Ishikawa (cell line): Measurements from ENCODE around the gene SPON1.

Experiments used
- CEBPB ChIP-seq: IDR thresholded peaks from 2 replicates; pipeline ENCODE4 v1.6.1; 2012
- CREB1 ChIP-seq: IDR thresholded peaks from 2 replicates; pipeline ENCODE4 v1.6.1; 2012; ENCODE audit warnings: low read depth
- EGR1 ChIP-seq: IDR thresholded peaks from 2 replicates; pipeline ENCODE4 v1.6.1; 2012
- EP300 ChIP-seq: IDR thresholded peaks from 2 replicates; pipeline ENCODE4 v1.6.1; 2012; ENCODE audit warnings: borderline replicate concordance
- FOXM1 ChIP-seq: IDR thresholded peaks from 2 replicates; pipeline ENCODE4 v1.6.1; 2012; ENCODE audit warnings: low read depth, borderline replicate concordance
- MAX ChIP-seq: IDR thresholded peaks from 2 replicates; pipeline ENCODE4 v1.6.1; 2012
- NFIC ChIP-seq: IDR thresholded peaks from 2 replicates; pipeline ENCODE4 v1.6.1; 2012
- RAD21 ChIP-seq: IDR thresholded peaks from 2 replicates; pipeline ENCODE4 v1.6.1; 2012; ENCODE audit warnings: low read depth
- TAF1 ChIP-seq: IDR thresholded peaks from 2 replicates; pipeline ENCODE4 v1.6.1; 2012; ENCODE audit warnings: low read depth, mild to moderate bottlenecking
- TCF12 ChIP-seq: IDR thresholded peaks from 2 replicates; pipeline ENCODE4 v1.6.1; 2012; ENCODE audit warnings: low read depth
- TEAD4 ChIP-seq: IDR thresholded peaks from 2 replicates; pipeline ENCODE4 v1.6.1; 2012
- YY1 ChIP-seq: IDR thresholded peaks from 2 replicates; pipeline ENCODE4 v1.6.1; 2012; ENCODE audit warnings: low read depth
- ZBTB7A ChIP-seq: IDR thresholded peaks from 2 replicates; pipeline ENCODE4 v1.6.1; 2012; ENCODE audit warnings: low read depth
- TF ChIP-seq, protein P1 (sequence below): IDR thresholded peaks from 2 replicates; pipeline ENCODE4 v1.6.1; 2012; ENCODE audit warnings: low read depth, mild to moderate bottlenecking
- TF ChIP-seq, protein P2 (sequence below): IDR thresholded peaks from 2 replicates; pipeline ENCODE4 v1.6.1; 2012

SPON1 gene

DNA sequence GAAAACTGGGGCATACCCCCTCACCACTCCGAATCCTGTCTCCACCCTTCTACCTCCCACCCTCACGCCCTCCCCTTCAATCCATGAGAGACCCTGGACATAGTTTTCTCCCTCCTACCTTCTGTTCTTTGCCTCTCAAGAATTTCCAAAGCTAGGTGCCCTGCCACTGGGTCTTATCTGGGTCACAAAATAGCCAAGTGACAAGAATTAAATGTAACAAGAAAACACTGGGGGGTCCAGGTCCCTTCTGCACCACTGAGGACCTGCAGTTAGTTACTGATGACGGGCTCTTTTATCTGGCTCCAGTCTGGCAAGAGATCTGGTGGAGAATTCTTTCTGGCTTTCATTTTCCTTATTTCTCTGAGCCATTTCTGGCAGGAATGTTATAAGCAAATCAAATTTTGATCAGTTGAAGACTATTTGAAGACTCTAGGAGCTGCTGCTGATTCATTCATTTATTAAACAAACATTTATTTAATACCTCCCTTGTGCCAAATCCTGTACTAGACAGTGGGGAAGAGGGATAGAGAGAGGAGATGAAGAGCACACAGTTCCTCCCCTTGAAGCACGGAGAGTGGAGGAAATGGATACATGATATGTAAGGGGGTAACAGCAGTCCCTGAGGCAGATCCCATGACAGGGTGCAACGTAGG is 261.2 kb downstream of the SPON1 start:
- TF ChIP-seq TAF1: no peak
- TF ChIP-seq MAX: no peak
- no peak for TF ChIP-seq NFIC
- TF ChIP-seq YY1: no peak
- TF ChIP-seq ZBTB7A: no peak
- no peak for TF ChIP-seq FOXM1
- TF ChIP-seq CEBPB: no peak
- no peak for TF ChIP-seq EP300
- TF ChIP-seq EGR1: no peak
- TF ChIP-seq TCF12: no peak
- TF ChIP-seq, protein P1, sequence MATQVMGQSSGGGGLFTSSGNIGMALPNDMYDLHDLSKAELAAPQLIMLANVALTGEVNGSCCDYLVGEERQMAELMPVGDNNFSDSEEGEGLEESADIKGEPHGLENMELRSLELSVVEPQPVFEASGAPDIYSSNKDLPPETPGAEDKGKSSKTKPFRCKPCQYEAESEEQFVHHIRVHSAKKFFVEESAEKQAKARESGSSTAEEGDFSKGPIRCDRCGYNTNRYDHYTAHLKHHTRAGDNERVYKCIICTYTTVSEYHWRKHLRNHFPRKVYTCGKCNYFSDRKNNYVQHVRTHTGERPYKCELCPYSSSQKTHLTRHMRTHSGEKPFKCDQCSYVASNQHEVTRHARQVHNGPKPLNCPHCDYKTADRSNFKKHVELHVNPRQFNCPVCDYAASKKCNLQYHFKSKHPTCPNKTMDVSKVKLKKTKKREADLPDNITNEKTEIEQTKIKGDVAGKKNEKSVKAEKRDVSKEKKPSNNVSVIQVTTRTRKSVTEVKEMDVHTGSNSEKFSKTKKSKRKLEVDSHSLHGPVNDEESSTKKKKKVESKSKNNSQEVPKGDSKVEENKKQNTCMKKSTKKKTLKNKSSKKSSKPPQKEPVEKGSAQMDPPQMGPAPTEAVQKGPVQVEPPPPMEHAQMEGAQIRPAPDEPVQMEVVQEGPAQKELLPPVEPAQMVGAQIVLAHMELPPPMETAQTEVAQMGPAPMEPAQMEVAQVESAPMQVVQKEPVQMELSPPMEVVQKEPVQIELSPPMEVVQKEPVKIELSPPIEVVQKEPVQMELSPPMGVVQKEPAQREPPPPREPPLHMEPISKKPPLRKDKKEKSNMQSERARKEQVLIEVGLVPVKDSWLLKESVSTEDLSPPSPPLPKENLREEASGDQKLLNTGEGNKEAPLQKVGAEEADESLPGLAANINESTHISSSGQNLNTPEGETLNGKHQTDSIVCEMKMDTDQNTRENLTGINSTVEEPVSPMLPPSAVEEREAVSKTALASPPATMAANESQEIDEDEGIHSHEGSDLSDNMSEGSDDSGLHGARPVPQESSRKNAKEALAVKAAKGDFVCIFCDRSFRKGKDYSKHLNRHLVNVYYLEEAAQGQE: no peak
- no peak for TF ChIP-seq TEAD4
- TF ChIP-seq, protein P2, sequence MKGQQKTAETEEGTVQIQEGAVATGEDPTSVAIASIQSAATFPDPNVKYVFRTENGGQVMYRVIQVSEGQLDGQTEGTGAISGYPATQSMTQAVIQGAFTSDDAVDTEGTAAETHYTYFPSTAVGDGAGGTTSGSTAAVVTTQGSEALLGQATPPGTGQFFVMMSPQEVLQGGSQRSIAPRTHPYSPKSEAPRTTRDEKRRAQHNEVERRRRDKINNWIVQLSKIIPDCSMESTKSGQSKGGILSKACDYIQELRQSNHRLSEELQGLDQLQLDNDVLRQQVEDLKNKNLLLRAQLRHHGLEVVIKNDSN: no peak
- no peak for TF ChIP-seq CREB1
- no peak for TF ChIP-seq RAD21

GRCh38 chr11:14224395-14224794 is 261.9 kb downstream of the SPON1 start:
- TF ChIP-seq CREB1 (no peak), RAD21 (no peak), TEAD4 (no peak), ZBTB7A (no peak), EP300 (no peak), EGR1 (no peak), TAF1 (no peak)
- TF ChIP-seq, protein P2: no peak
- TF ChIP-seq, protein P1: no peak

DNA sequence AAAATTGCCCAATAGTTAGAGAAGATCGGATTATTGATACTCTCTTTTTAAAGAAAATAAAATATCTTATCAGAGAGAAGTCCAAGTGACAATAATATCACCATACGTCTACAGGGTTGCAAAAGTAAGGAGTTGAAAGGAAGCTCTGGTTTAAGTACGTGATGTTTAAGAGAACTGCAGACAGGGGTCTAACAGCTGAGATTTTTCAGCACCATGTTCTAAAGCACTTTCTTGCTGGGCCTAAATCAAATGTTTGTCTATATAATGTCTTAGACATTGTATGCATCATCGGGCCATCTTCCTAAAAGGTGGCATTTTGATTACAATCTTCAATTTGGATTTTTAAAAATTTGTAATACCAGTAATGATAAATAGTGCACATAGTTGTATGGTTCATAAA is 263.1 kb downstream of the SPON1 start:
- TF ChIP-seq, protein P1: no peak
- no peak for TF ChIP-seq TCF12
- no peak for TF ChIP-seq EP300
- no peak for TF ChIP-seq TAF1
- no peak for TF ChIP-seq RAD21
- no peak for TF ChIP-seq ZBTB7A
- TF ChIP-seq MAX: no peak
- TF ChIP-seq CEBPB: no peak
- no peak for TF ChIP-seq FOXM1
- TF ChIP-seq NFIC: no peak
- no peak for TF ChIP-seq YY1
- TF ChIP-seq TEAD4: no peak

DNA sequence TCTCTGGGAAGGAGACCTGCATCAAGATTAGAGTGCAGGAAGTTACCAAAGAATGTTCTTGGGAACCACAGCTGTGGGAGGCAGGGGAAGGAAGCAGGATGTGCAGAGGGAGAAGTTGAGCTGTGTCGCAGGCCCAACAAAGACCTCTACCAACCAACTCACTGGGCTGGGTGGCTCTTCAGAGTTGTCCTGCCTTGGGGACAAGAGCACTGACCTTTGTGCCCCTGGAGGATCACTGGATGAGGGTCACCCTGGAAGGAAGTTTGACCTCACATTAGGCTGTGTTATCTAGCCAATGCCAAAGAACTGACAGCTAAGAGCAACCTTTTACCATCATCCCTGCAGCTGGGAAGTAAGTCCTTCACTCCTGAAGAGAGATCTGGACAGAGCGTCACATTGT is 265.8 kb downstream of the SPON1 start:
- TF ChIP-seq EGR1 (no peak), NFIC (no peak), MAX (no peak), FOXM1 (no peak), CREB1 (no peak), EP300 (no peak), YY1 (no peak), ZBTB7A (no peak), TCF12 (no peak), TAF1 (no peak), CEBPB (no peak), RAD21 (no peak)
- TF ChIP-seq, protein P2: no peak
- TF ChIP-seq, protein P1: no peak
